ENCODE data around the gene DNMT1. TPM values are rescaled to one million over a fixed set of nuclear protein-coding genes. Genes with fewer than 3 reads are reported as not detected.

DNMT1 gene
- total RNA-seq, 1 experiment from 2014 or later: 259 TPM

DNA sequence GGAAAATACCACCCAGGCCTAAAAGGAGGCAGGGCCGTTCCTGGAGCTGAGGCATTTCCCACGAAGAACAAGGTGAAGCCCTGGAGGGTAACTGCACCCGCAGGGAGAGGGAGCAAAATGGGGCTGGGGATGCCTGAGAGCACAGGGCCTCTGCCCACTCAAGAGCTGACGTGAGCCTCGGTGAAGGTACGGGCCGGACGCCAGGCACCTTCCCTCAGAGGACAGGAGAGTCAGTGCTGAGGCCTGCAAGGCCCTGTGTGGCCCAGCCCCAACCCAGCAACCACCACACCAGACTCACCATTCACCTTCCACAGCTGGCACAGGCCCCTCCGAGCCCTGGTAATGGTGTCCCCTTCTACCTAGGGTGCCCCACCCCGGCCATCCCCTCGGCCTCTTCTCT lies 36.3 kb downstream of the DNMT1 start:
- BruUV-seq (replicated peaks): no TSS peak
- Histone ChIP-seq H3K27ac (ENCODE audit: low read length) (no peak overlapping the region), H3K27me3 (ENCODE audit: low read length) (no peaks in the 10 kb centered on the region), H2AFZ (ENCODE audit: low read length) (no peak overlapping the region), H3K4me1 (ENCODE audit: insufficient read depth, low read length) (no peaks in the 10 kb centered on the region), H3K4me2 (ENCODE audit: low read length) (no peak overlapping the region), H4K20me1 (ENCODE audit: low read length) (0 out of 2 replicates have a peak, but pooled peaks cover 6% of the 10 kb centered on the region), H3K9me2 (replicated peaks; ENCODE audit: low read length) (no peaks in the 10 kb centered on the region), H3F3A (ENCODE audit: low read length, unreplicated experiment) (no peaks in the 10 kb centered on the region), H3K4me3 (ENCODE audit: low read length) (no peak overlapping the region), H3K36me3 (ENCODE audit: low read depth, low read length) (peaks cover 85% of the 10 kb centered on the region), H3K9ac (ENCODE audit: low read length) (no peak overlapping the region), H3K79me2 (ENCODE audit: low read length) (no peaks in the 10 kb centered on the region), H3K9me3 (ENCODE audit: low read length) (no peaks in the 10 kb centered on the region)
- intact Hi-C loops (cut with micrococcal nuclease): no loop called here
- TF ChIP-seq, protein P1, sequence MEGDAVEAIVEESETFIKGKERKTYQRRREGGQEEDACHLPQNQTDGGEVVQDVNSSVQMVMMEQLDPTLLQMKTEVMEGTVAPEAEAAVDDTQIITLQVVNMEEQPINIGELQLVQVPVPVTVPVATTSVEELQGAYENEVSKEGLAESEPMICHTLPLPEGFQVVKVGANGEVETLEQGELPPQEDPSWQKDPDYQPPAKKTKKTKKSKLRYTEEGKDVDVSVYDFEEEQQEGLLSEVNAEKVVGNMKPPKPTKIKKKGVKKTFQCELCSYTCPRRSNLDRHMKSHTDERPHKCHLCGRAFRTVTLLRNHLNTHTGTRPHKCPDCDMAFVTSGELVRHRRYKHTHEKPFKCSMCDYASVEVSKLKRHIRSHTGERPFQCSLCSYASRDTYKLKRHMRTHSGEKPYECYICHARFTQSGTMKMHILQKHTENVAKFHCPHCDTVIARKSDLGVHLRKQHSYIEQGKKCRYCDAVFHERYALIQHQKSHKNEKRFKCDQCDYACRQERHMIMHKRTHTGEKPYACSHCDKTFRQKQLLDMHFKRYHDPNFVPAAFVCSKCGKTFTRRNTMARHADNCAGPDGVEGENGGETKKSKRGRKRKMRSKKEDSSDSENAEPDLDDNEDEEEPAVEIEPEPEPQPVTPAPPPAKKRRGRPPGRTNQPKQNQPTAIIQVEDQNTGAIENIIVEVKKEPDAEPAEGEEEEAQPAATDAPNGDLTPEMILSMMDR (conservative IDR thresholded peaks at IDR 0.05; ENCODE audit: low read depth, low read length): no peak
- TF ChIP-seq EZH2 (IDR thresholded peaks at IDR 0.05; ENCODE audit: low read length, unreplicated experiment): no peak
- TF ChIP-seq EZH2phosphoT487 (IDR thresholded peaks at IDR 0.05; ENCODE audit: borderline replicate concordance, low read length): no peak
- no peak for DNase-seq
- POLR2A ChIA-PET (ENCODE audit: unreplicated experiment): no interaction called here
- no peak for ATAC-seq
- CTCF ChIA-PET: no interaction called here

DNA sequence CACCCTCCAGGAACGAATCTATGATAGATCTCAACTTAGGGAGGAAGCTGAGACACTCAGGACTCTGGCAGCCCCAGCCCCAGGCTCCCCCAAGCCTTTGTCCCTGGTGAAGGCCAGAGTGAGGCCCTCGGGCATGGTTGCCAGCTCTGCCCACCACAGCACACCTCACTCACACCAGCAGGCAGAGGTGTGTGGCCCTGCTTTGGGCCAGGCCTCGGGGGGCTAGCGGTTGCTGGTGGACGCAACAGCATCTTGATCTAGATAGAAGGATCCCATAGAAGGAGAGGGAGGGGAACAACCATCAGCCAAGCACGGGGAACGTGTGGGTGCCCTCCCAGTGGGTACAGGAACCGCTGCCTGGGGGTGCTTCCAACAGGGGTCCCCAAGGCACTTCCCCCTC lies 36.7 kb downstream of the DNMT1 start:
- BruUV-seq (replicated peaks): no TSS peak
- peaks cover 83% of the 10 kb centered on the region for H3K36me3 ChIP-seq (ENCODE audit: low read depth, low read length)
- DNase-seq (no peak), ATAC-seq (no peak)
- H3K9ac ChIP-seq (ENCODE audit: low read length): no peak overlapping the region
- H3K4me1 ChIP-seq (ENCODE audit: insufficient read depth, low read length): no peaks in the 10 kb centered on the region
- H3K79me2 ChIP-seq (ENCODE audit: low read length): no peaks in the 10 kb centered on the region
- POLR2A ChIA-PET (ENCODE audit: unreplicated experiment): no interaction called here
- no peaks in the 10 kb centered on the region for H3K9me3 ChIP-seq (ENCODE audit: low read length)
- no peak overlapping the region for H3K4me3 ChIP-seq (ENCODE audit: low read length)
- CTCF ChIA-PET: no interaction called here
- H3K9me2 ChIP-seq (replicated peaks; ENCODE audit: low read length): no peaks in the 10 kb centered on the region
- H3K4me2 ChIP-seq (ENCODE audit: low read length): no peak overlapping the region
- intact Hi-C loops (cut with micrococcal nuclease): no loop called here
- TF ChIP-seq EZH2phosphoT487 (IDR thresholded peaks at IDR 0.05; ENCODE audit: borderline replicate concordance, low read length) (no peak), EZH2 (IDR thresholded peaks at IDR 0.05; ENCODE audit: low read length, unreplicated experiment) (no peak)
- TF ChIP-seq, protein P1 (conservative IDR thresholded peaks at IDR 0.05; ENCODE audit: low read depth, low read length): no peak
- no peaks in the 10 kb centered on the region for H3K27me3 ChIP-seq (ENCODE audit: low read length)
- H4K20me1 ChIP-seq (ENCODE audit: low read length): 0 out of 2 replicates have a peak, but pooled peaks cover 6% of the 10 kb centered on the region
- H3K27ac ChIP-seq (ENCODE audit: low read length): no peak overlapping the region
- H3F3A ChIP-seq (ENCODE audit: low read length, unreplicated experiment): no peaks in the 10 kb centered on the region
- no peak overlapping the region for H2AFZ ChIP-seq (ENCODE audit: low read length)

DNA sequence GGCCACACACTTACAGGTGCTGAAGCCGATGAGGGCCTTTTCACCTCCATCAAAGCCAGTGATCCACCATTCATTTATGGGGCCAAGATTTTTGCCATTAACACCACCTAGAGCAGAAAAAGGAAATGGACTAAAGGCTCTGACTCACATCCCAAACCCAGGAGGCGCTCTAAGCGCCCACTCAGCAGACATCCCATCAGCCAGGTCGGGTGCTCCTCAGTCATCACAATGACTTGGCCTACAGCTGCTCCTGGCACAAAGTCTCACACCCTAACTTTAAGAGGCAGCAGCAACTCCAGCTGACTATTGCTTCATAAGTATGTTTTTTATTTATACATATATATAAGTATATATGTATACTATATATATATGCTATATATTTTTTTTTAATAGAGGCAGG lies 38.9 kb downstream of the DNMT1 start:
- Histone ChIP-seq H3K4me1 (ENCODE audit: insufficient read depth, low read length) (no peaks in the 10 kb centered on the region), H3K9me2 (replicated peaks; ENCODE audit: low read length) (no peaks in the 10 kb centered on the region), H3K9ac (ENCODE audit: low read length) (no peak overlapping the region), H3K36me3 (ENCODE audit: low read depth, low read length) (peaks cover 95% of the 10 kb centered on the region), H2AFZ (ENCODE audit: low read length) (no peak overlapping the region), H3K9me3 (ENCODE audit: low read length) (no peaks in the 10 kb centered on the region), H3K27me3 (ENCODE audit: low read length) (no peaks in the 10 kb centered on the region), H3K4me2 (ENCODE audit: low read length) (no peak overlapping the region), H3K4me3 (ENCODE audit: low read length) (no peak overlapping the region), H3F3A (ENCODE audit: low read length, unreplicated experiment) (no peaks in the 10 kb centered on the region), H4K20me1 (ENCODE audit: low read length) (0 out of 2 replicates have a peak, but pooled peaks cover 6% of the 10 kb centered on the region), H3K79me2 (ENCODE audit: low read length) (no peaks in the 10 kb centered on the region), H3K27ac (ENCODE audit: low read length) (no peak overlapping the region)
- ChIA-PET POLR2A (ENCODE audit: unreplicated experiment) (no interaction called here), CTCF (interaction anchor here (0.6 kb wide), 1 partner anchor 591 kb away, joined by 5 read pairs; no protein-coding TSS in a partner anchor)
- BruUV-seq (replicated peaks): no TSS peak
- intact Hi-C loops (cut with micrococcal nuclease): no loop called here
- peak; percentile 56; the same call in 1 of the 2 replicates for ATAC-seq
- DNase-seq: peak; percentile 29
- TF ChIP-seq EZH2phosphoT487 (IDR thresholded peaks at IDR 0.05; ENCODE audit: borderline replicate concordance, low read length) (no peak), EZH2 (IDR thresholded peaks at IDR 0.05; ENCODE audit: low read length, unreplicated experiment) (no peak)
- TF ChIP-seq, protein P1 (conservative IDR thresholded peaks at IDR 0.05; ENCODE audit: low read depth, low read length): peak; percentile 36

Data from PC-3 (cell line).